ENCODE results near the gene UNCX.

UNCX gene

GRCh38 chr7:1232623-1233332, at the start of gene UNCX:
TSS of gene UNCX (plus strand) at chr7:1232872. CDS start at chr7:1233018, 146 bp downstream.
- H3F3A ChIP-seq (ENCODE audit: insufficient read depth, low read length) = no peaks in the 10 kb centered on the region
- no peak within 1 kb of the TSS for H3K4me2 ChIP-seq (ENCODE audit: low read depth, low read length)
- no peak within 1 kb of the TSS for H3K4me3 ChIP-seq (ENCODE audit: low read length)
- TF ChIP-seq EZH2phosphoT487 (IDR thresholded peaks at IDR 0.05; ENCODE audit: low read length) (no peak), EZH2 (optimal IDR thresholded peaks at IDR 0.05; ENCODE audit: low read depth, low read length) (no peak), CTCF (IDR thresholded peaks at IDR 0.05; ENCODE audit: low read length) (no peak)
- no peaks in the 10 kb centered on the region for H3K4me1 ChIP-seq (ENCODE audit: low read length)
- H3K27me3 ChIP-seq (replicated peaks; ENCODE audit: insufficient read depth, low read length) = peaks cover 59% of the 10 kb centered on the region
- no peaks in the 10 kb centered on the region for H3K79me2 ChIP-seq (ENCODE audit: low read length)
- no peaks in the 10 kb centered on the region for H3K9me2 ChIP-seq (replicated peaks; ENCODE audit: insufficient read depth, low read length)
- H3K36me3 ChIP-seq (replicated peaks; ENCODE audit: insufficient read depth, low read length) = no peaks in the 10 kb centered on the region
- DNase-seq = no peak
- no peak within 1 kb of the TSS for H3K27ac ChIP-seq (ENCODE audit: low read length)
- H3K9me3 ChIP-seq (replicated peaks; ENCODE audit: insufficient read depth, low read length) = no peaks in the 10 kb centered on the region
- H3K9ac ChIP-seq (ENCODE audit: low read length) = no peak within 1 kb of the TSS
- H2AFZ ChIP-seq (ENCODE audit: low read length) = no peak within 1 kb of the TSS
- H4K20me1 ChIP-seq (ENCODE audit: insufficient read depth, low read length) = no peaks in the 10 kb centered on the region

- no peak for DNase-seq
- no peak overlapping the region for H3K4me2 ChIP-seq (ENCODE audit: low read depth, low read length)
- H3K4me3 ChIP-seq (ENCODE audit: low read length) = no peak overlapping the region
- no peaks in the 10 kb centered on the region for H4K20me1 ChIP-seq (ENCODE audit: insufficient read depth, low read length)
- H3K9me3 ChIP-seq (replicated peaks; ENCODE audit: insufficient read depth, low read length) = no peaks in the 10 kb centered on the region
- H3K79me2 ChIP-seq (ENCODE audit: low read length) = no peaks in the 10 kb centered on the region
- peaks cover 91% of the 10 kb centered on the region for H3K27me3 ChIP-seq (replicated peaks; ENCODE audit: insufficient read depth, low read length)
- TF ChIP-seq EZH2 (optimal IDR thresholded peaks at IDR 0.05; ENCODE audit: low read depth, low read length) = no peak
- TF ChIP-seq CTCF (IDR thresholded peaks at IDR 0.05; ENCODE audit: low read length) = no peak
- TF ChIP-seq EZH2phosphoT487 (IDR thresholded peaks at IDR 0.05; ENCODE audit: low read length) = no peak
- no peak overlapping the region for H3K27ac ChIP-seq (ENCODE audit: low read length)
- H3F3A ChIP-seq (ENCODE audit: insufficient read depth, low read length) = no peaks in the 10 kb centered on the region
- no peaks in the 10 kb centered on the region for H3K4me1 ChIP-seq (ENCODE audit: low read length)
- no peak overlapping the region for H2AFZ ChIP-seq (ENCODE audit: low read length)
- no peaks in the 10 kb centered on the region for H3K36me3 ChIP-seq (replicated peaks; ENCODE audit: insufficient read depth, low read length)
- no peaks in the 10 kb centered on the region for H3K9me2 ChIP-seq (replicated peaks; ENCODE audit: insufficient read depth, low read length)
- H3K9ac ChIP-seq (ENCODE audit: low read length) = no peak overlapping the region
These were observed 45.5 kb upstream of the UNCX start for GRCh38 chr7:1187127-1187526.

GRCh38 chr7:1188720-1189294, 43.9 kb upstream of the UNCX start:
- Histone ChIP-seq H3K4me1 (ENCODE audit: low read length) (no peaks in the 10 kb centered on the region), H3K79me2 (ENCODE audit: low read length) (no peaks in the 10 kb centered on the region), H3K27ac (ENCODE audit: low read length) (no peak overlapping the region), H3K4me2 (ENCODE audit: low read depth, low read length) (no peak overlapping the region), H3K36me3 (replicated peaks; ENCODE audit: insufficient read depth, low read length) (no peaks in the 10 kb centered on the region), H3K9ac (ENCODE audit: low read length) (no peak overlapping the region), H3K9me2 (replicated peaks; ENCODE audit: insufficient read depth, low read length) (no peaks in the 10 kb centered on the region), H3F3A (ENCODE audit: insufficient read depth, low read length) (no peaks in the 10 kb centered on the region), H2AFZ (ENCODE audit: low read length) (no peak overlapping the region), H3K27me3 (replicated peaks; ENCODE audit: insufficient read depth, low read length) (peaks cover 92% of the 10 kb centered on the region), H3K9me3 (replicated peaks; ENCODE audit: insufficient read depth, low read length) (no peaks in the 10 kb centered on the region), H4K20me1 (ENCODE audit: insufficient read depth, low read length) (no peaks in the 10 kb centered on the region), H3K4me3 (ENCODE audit: low read length) (no peak overlapping the region)
- DNase-seq = no peak
- no peak for TF ChIP-seq EZH2phosphoT487 (IDR thresholded peaks at IDR 0.05; ENCODE audit: low read length)
- TF ChIP-seq CTCF (IDR thresholded peaks at IDR 0.05; ENCODE audit: low read length) = no peak
- TF ChIP-seq EZH2 (optimal IDR thresholded peaks at IDR 0.05; ENCODE audit: low read depth, low read length) = no peak
